WERI-Rb-1 (cell line): ENCODE measurements around the gene SIDT2.
"Not testable (repeated sequence)": the region's sequence is repeated elsewhere in the genome, so short reads cannot be mapped to it uniquely, and the experiment has no call there.

Experiments
- DNase-seq: peaks from one replicate; pipeline ENCODE4 v3.0.0-alpha.2; 2020
- H3K27ac ChIP-seq: fragments of 250-450 bp; sonication (Bioruptor Pico); 2 replicates; pipeline ENCODE4 v1.5.1; 2020; ENCODE audit warnings: mild to moderate bottlenecking, moderate library complexity
- H3K27me3 ChIP-seq: fragments of 250-450 bp; sonication (Bioruptor Pico); 2 replicates; pipeline ENCODE4 v1.5.1; 2021; ENCODE audit warnings: mild to moderate bottlenecking, low read depth, moderate library complexity; ENCODE audit not compliant: insufficient read depth, severe bottlenecking
- H3K36me3 ChIP-seq: fragments of 250-450 bp; sonication (Bioruptor Pico); 2 replicates; pipeline ENCODE4 v1.5.1; 2020; ENCODE audit warnings: mild to moderate bottlenecking, moderate library complexity
- H3K4me3 ChIP-seq: 2 replicates; pipeline ENCODE4 v1.5.1; 2011; ENCODE audit warnings: low read depth, mild to moderate bottlenecking, control low read depth, low read length
- H3K9me3 ChIP-seq: fragments of 250-450 bp; sonication (Bioruptor Pico); 2 replicates; pipeline ENCODE4 v1.5.1; 2021; ENCODE audit warnings: mild to moderate bottlenecking, moderate library complexity; ENCODE audit not compliant: severe bottlenecking
- CTCF ChIP-seq: IDR thresholded peaks from 2 replicates; pipeline ENCODE4 v1.5.1; 2011; ENCODE audit warnings: low read depth, mild to moderate bottlenecking, control low read depth, inconsistent platforms, low read length

SIDT2 gene

GRCh38 chr11:117181586-117182550 is 3.3 kb downstream of the SIDT2 start:
- no peak overlapping the region for H3K4me3 ChIP-seq
- no peak overlapping the region for H3K27ac ChIP-seq
- H3K27me3 ChIP-seq, result no peaks in the 10 kb centered on the region
- H3K9me3 ChIP-seq, result no peaks in the 10 kb centered on the region
- H3K36me3 ChIP-seq, result peaks cover 16% of the 10 kb centered on the region
- no peak for TF ChIP-seq CTCF
- no peak for DNase-seq

- no peak for TF ChIP-seq CTCF
- no peak overlapping the region for H3K27ac ChIP-seq
- no peak for DNase-seq
- H3K27me3 ChIP-seq, result no peaks in the 10 kb centered on the region
- peaks cover 19% of the 10 kb centered on the region for H3K36me3 ChIP-seq
- no peak overlapping the region for H3K4me3 ChIP-seq
- H3K9me3 ChIP-seq, result no peaks in the 10 kb centered on the region
These were observed 4.0 kb downstream of the SIDT2 start for GRCh38 chr11:117182551-117182935.

- H3K4me3 ChIP-seq, H3K27ac ChIP-seq, DNase-seq, H3K9me3 ChIP-seq, H3K27me3 ChIP-seq: not testable (repeated sequence)
- H3K36me3 ChIP-seq, result peaks cover 21% of the 10 kb centered on the region
These were observed 4.6 kb downstream of the SIDT2 start for GRCh38 chr11:117183178-117183577.

- Histone ChIP-seq H3K36me3 (peaks cover 23% of the 10 kb centered on the region), H3K4me3 (no peak overlapping the region), H3K27ac (no peak overlapping the region), H3K27me3 (no peaks in the 10 kb centered on the region), H3K9me3 (no peaks in the 10 kb centered on the region)
- no peak for DNase-seq
- TF ChIP-seq CTCF, result no peak
These were observed 5.3 kb downstream of the SIDT2 start for GRCh38 chr11:117183724-117184349.

- Histone ChIP-seq H3K27ac (no peak overlapping the region), H3K27me3 (no peaks in the 10 kb centered on the region), H3K36me3 (peaks cover 39% of the 10 kb centered on the region), H3K9me3 (no peaks in the 10 kb centered on the region), H3K4me3 (no peak overlapping the region)
- DNase-seq, result no peak
- no peak for TF ChIP-seq CTCF
These were observed 7.3 kb downstream of the SIDT2 start for GRCh38 chr11:117185736-117186430.

GRCh38 chr11:117186431-117186761 is 7.9 kb downstream of the SIDT2 start:
- no peak for DNase-seq
- Histone ChIP-seq H3K9me3 (no peaks in the 10 kb centered on the region), H3K36me3 (peaks cover 39% of the 10 kb centered on the region), H3K27me3 (no peaks in the 10 kb centered on the region), H3K4me3 (no peak overlapping the region), H3K27ac (no peak overlapping the region)
- no peak for TF ChIP-seq CTCF
